Fibroblast of lung (primary cell): ENCODE results near the gene PCSK1.

Source experiments
- CTCF ChIP-seq, 2 donors: IDR thresholded peaks in 1 of 2; conservative IDR thresholded peaks in 1 of 2; 1 replicate in 1 of 2; 2 replicates in 1 of 2; pipeline ENCODE4 v1.5.1; 2011 to 2012; ENCODE audit warnings: low read length in 2 of 2, control low read depth in 1 of 2, inconsistent platforms in 1 of 2, low read depth in 1 of 2, mild to moderate bottlenecking in 1 of 2
- EZH2 ChIP-seq: IDR thresholded peaks from 2 replicates; pipeline ENCODE4 v1.5.1; 2012; ENCODE audit warnings: low read length, control low read depth, mild to moderate bottlenecking; ENCODE audit errors: missing control alignments

- TF ChIP-seq CTCF (conservative IDR thresholded peaks at IDR 0.05 in 1 of 2, IDR thresholded peaks at IDR 0.05 in 1 of 2; ENCODE audit: low read depth in 1 of 2, low read length in 2 of 2) (no peak), EZH2 (no peak)
Observed at GRCh38 chr5:96348536-96348935, 84.5 kb downstream of the PCSK1 start.
